Cardiac fibroblast (primary cell): ENCODE data around the gene CCDC3.
"Not testable (repeated sequence)": the region's sequence is repeated elsewhere in the genome, so short reads cannot be mapped to it uniquely, and the experiment has no call there.

ENCODE experiments used
- DNase-seq, 2 donors: peaks; one replicate each; pipeline versions ENCODE4 v3.0.0 to v3.0.0-alpha.2; 2010; ENCODE audit warnings: low read depth in 2 of 2
- H3K4me3 ChIP-seq, 2 donors: replicated peaks in 1 of 2; 1 replicate in 1 of 2; 2 replicates in 1 of 2; pipeline ENCODE4 v1.5.1; 2011; ENCODE audit warnings: low read depth in 2 of 2, low read length in 2 of 2, mild to moderate bottlenecking in 2 of 2, moderate library complexity in 1 of 2
- TF ChIP-seq, protein P1 (sequence below): IDR thresholded peaks from one replicate; pipeline ENCODE4 v1.5.1; 2011; ENCODE audit warnings: low read depth, mild to moderate bottlenecking, low read length, inconsistent platforms

Gene CCDC3

GRCh38 chr10:12984165-12984747, 17.3 kb downstream of the CCDC3 start:
- no peak overlapping the region for H3K4me3 ChIP-seq
- TF ChIP-seq, protein P1, sequence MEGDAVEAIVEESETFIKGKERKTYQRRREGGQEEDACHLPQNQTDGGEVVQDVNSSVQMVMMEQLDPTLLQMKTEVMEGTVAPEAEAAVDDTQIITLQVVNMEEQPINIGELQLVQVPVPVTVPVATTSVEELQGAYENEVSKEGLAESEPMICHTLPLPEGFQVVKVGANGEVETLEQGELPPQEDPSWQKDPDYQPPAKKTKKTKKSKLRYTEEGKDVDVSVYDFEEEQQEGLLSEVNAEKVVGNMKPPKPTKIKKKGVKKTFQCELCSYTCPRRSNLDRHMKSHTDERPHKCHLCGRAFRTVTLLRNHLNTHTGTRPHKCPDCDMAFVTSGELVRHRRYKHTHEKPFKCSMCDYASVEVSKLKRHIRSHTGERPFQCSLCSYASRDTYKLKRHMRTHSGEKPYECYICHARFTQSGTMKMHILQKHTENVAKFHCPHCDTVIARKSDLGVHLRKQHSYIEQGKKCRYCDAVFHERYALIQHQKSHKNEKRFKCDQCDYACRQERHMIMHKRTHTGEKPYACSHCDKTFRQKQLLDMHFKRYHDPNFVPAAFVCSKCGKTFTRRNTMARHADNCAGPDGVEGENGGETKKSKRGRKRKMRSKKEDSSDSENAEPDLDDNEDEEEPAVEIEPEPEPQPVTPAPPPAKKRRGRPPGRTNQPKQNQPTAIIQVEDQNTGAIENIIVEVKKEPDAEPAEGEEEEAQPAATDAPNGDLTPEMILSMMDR = no peak
- peak in 1 of 2 donors; percentile 36 for DNase-seq

GRCh38 chr10:12983568-12983967, 17.9 kb downstream of the CCDC3 start:
- DNase-seq = peak in 1 of 2 donors; percentile 38
- H3K4me3 ChIP-seq = not testable (repeated sequence)

- peak; percentile 32 to 69 for DNase-seq
- TF ChIP-seq, protein P1 = no peak
- no peak overlapping the region for H3K4me3 ChIP-seq
These were observed 19.9 kb downstream of the CCDC3 start for GRCh38 chr10:12981570-12981969.

GRCh38 chr10:12980713-12981306, 20.7 kb downstream of the CCDC3 start:
- peak in 1 of 2 donors; percentile 15 for DNase-seq
- TF ChIP-seq, protein P1 = no peak
- H3K4me3 ChIP-seq = no peak overlapping the region

- TF ChIP-seq, protein P1 = no peak
- H3K4me3 ChIP-seq = no peak overlapping the region
- DNase-seq = no peak
These were observed 21.3 kb downstream of the CCDC3 start for GRCh38 chr10:12980102-12980661.

DNA sequence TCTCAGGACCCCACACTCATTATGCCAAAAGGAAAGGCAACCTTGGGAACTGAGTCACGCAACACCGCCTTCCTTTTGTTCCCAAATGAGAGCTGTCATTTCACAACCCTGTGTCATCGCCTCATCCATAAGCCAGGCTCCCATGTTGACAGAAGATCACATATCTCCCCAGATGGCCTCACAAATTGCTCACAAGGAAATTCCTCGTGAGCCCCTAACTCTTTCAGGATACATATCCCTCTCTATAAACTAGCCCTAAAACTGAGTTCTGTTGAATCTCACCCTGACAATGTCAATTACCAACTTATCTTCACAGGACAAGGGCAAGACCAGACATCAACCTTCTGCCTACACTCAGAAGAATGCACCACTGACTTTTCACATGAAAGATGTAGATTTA, 22.6 kb downstream of the CCDC3 start:
- TF ChIP-seq, protein P1 = no peak
- no peak overlapping the region for H3K4me3 ChIP-seq
- DNase-seq = no peak

DNA sequence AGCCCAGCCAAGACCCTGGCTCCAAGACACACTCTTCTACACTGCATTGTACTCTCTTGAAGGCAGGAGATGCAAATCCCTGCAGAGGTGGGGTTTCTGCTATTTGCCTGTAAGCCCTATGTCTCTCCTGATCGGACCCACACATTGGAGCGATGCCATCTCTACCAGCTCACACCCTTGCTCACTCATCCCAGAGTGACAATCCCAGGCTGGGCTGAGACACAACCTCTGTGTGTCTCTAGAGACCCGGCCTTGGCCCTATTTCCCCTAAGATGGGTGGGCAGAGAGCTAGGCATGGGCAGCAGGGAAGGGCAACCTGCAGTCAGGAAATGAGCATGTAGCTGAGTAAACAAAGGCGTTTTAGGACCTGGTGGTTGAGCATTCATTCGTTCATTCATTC, 25.6 kb downstream of the CCDC3 start:
- no peak for DNase-seq
- no peak overlapping the region for H3K4me3 ChIP-seq
- TF ChIP-seq, protein P1 = no peak
